CD4-positive, alpha-beta T cell (primary cell): ENCODE results near the gene PTPRM. TPM values are rescaled to one million over a fixed set of nuclear protein-coding genes. Genes with fewer than 3 reads are reported as not detected.

Experiments
- ATAC-seq: fragments of 200-7000 bp; cut with Tn5 transposase; one replicate; pipeline ENCODE4 v1.10.0; 2022; ENCODE audit warnings: mild to moderate bottlenecking; ENCODE audit not compliant: poor library complexity
- CTCF ChIA-PET: fragments of 350-600 bp; sonication (Branson Sonifier 250); formaldehyde crosslinking; loops from one replicate; lab custom pipeline; 2021; ENCODE audit warnings: antibody characterized with exemption, inconsistent platforms; lab: Charles Lee
- POLR2A ChIA-PET: fragments of 350-600 bp; sonication (Branson Sonifier 250); formaldehyde crosslinking; loops from one replicate; lab custom pipeline; 2021; ENCODE audit warnings: antibody characterized with exemption, inconsistent platforms; lab: Charles Lee
- DNase-seq, 14 experiments: peaks; one replicate each; pipeline ENCODE4 v3.0.0-alpha.2; 2013 to 2020; ENCODE audit warnings: mixed read lengths in 2 of 14
- H3K27ac ChIP-seq, 2 donors: one replicate each; pipeline versions ENCODE4 v1.5.1 to v1.7.0; 2013; ENCODE audit warnings: low read length in 2 of 2, low read depth in 1 of 2, mild to moderate bottlenecking in 1 of 2
- H3K27me3 ChIP-seq, 2 experiments: 1 replicate in 1 of 2; 2 replicates in 1 of 2; pipeline versions ENCODE4 v1.6.1 to v1.7.0; 2013; ENCODE audit warnings: low read length in 2 of 2, control low read depth in 1 of 2, mild to moderate bottlenecking in 1 of 2, moderate library complexity in 1 of 2; ENCODE audit not compliant: insufficient read depth in 2 of 2, control insufficient read depth in 1 of 2
- H3K36me3 ChIP-seq: one replicate; pipeline ENCODE4 v1.6.1; 2013; ENCODE audit warnings: low read length, control low read depth; ENCODE audit not compliant: insufficient read depth
- H3K4me1 ChIP-seq: one replicate; pipeline ENCODE4 v1.6.1; 2013; ENCODE audit warnings: low read length, control low read depth; ENCODE audit not compliant: insufficient read depth
- H3K4me3 ChIP-seq: one replicate; pipeline ENCODE4 v1.5.1; 2013; ENCODE audit warnings: mild to moderate bottlenecking, low read length, moderate library complexity
- H3K9me3 ChIP-seq, 2 experiments: 1 replicate in 1 of 2; 2 replicates in 1 of 2; pipeline versions ENCODE4 v1.6.1 to v1.7.0; 2013; ENCODE audit warnings: low read length in 2 of 2, mild to moderate bottlenecking in 2 of 2, control low read depth in 1 of 2, moderate library complexity in 1 of 2; ENCODE audit not compliant: control insufficient read depth in 1 of 2, insufficient read depth in 1 of 2
- H3K27ac Mint-ChIP-seq: one replicate; pipeline ENCODE4 v1.8.0; 2020; ENCODE audit warnings: mixed read lengths
- H3K27me3 Mint-ChIP-seq: one replicate; pipeline ENCODE4 v1.8.0; 2021; ENCODE audit warnings: mixed read lengths
- H3K36me3 Mint-ChIP-seq: one replicate; pipeline ENCODE4 v1.8.0; 2021; ENCODE audit warnings: low read depth, mixed read lengths
- H3K4me1 Mint-ChIP-seq: one replicate; pipeline ENCODE4 v1.8.0; 2021; ENCODE audit warnings: low read depth, mixed read lengths
- H3K4me3 Mint-ChIP-seq: one replicate; pipeline ENCODE4 v1.8.0; 2020; ENCODE audit warnings: mild to moderate bottlenecking, mixed read lengths
- H3K9me3 Mint-ChIP-seq: one replicate; pipeline ENCODE4 v1.8.0; 2020; ENCODE audit warnings: mixed read lengths
- CTCF ChIP-seq: fragments of 200-600 bp; IDR thresholded peaks from one replicate; pipeline ENCODE4 v1.8.0; 2022; ENCODE audit warnings: antibody characterized with exemption, mild to moderate bottlenecking
- intact Hi-C, 2 experiments: fragments of 100-400 bp; cut with DNase I in 1 of 2; cut with micrococcal nuclease in 1 of 2; formaldehyde crosslinking; loops; one replicate each; pipeline versions ENCODE4 v1.15.1 to v1.9.0; 2023 to 2025; cut with DNase I, micrococcal nuclease
- total RNA-seq, 174 experiments: library from RNA in 2 of 174; stranded (reverse) in 2 of 174; gene quantifications; one replicate each; pipeline ENCODE4 v1.2.3 and lab custom pipeline; 2021 to 2026

PTPRM gene
- total RNA-seq, 2 experiments from 2014 or later, result 21.7 to 21.9 TPM

DNA sequence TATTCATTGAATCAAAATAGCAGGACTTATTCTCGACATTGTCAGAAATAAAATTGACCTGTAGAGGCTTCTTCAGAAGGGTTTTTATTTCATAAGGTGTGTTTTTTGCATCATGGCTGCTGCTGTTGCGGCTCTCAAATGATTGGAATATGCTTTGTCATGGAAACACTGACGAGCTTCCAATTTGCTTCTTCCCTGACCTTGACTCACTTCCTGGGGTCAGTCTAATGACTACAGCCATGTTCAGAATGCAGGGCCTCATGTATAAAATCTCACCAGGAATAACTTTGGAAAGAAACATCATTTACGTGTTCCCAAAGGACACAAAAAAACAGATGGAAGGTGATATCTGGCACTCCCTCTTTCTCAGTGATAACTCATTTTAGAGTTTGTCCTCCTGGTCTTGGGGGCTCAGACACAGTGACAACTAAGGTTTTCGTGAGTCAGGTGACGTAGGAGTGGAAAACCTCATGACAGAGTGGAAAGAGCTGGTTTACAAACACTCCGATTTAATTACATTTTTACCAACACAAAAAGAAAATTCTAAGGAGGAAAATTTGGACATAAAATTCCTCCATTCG, 575.1 kb downstream of the PTPRM start:
- Mint-ChIP-seq H3K27me3 (no peaks in the 10 kb centered on the region), H3K9me3 (no peaks in the 10 kb centered on the region), H3K27ac (no peak overlapping the region), H3K4me1 (no peaks in the 10 kb centered on the region), H3K36me3 (peaks cover 12% of the 10 kb centered on the region), H3K4me3 (no peak overlapping the region)
- ChIA-PET CTCF (no interaction called here), POLR2A (no interaction called here)
- DNase-seq (no peak), ATAC-seq (no peak)
- no peak for TF ChIP-seq CTCF
- intact Hi-C loops, result no loop called here
- no peak overlapping the region for H3K27ac ChIP-seq
- no peak overlapping the region for H3K4me3 ChIP-seq
- H3K4me1 ChIP-seq, result no peaks in the 10 kb centered on the region
- H3K9me3 ChIP-seq, result peaks cover 0 to 8% of the 10 kb centered on the region in 2 experiments
- no peaks in the 10 kb centered on the region for H3K27me3 ChIP-seq
- H3K36me3 ChIP-seq, result no peaks in the 10 kb centered on the region

DNA sequence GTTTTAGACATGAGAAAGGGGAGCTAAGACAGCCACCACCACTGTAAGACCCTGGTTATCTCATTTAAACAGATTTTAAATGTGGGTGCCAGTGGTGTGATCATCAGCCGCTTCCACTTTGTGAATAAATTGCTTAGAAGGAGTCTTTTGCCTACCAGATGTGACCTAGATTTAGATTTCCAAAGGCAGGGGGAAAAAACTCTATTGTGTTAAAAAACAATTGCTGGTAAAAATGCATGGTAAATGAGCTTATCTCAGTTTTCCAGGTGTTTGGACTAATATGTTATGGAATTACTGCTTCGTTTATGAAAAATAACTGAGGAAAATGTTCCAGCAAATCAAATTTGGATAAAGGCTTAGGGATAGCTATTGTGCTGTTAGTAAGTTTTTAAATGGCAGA, 575.8 kb downstream of the PTPRM start:
- no peak for DNase-seq
- no peaks in the 10 kb centered on the region for H3K27me3 Mint-ChIP-seq
- H3K27me3 ChIP-seq, result no peaks in the 10 kb centered on the region
- no peak overlapping the region for H3K4me3 ChIP-seq
- ChIA-PET CTCF (no interaction called here), POLR2A (no interaction called here)
- no peaks in the 10 kb centered on the region for H3K4me1 ChIP-seq
- H3K9me3 ChIP-seq, result peaks cover 0 to 8% of the 10 kb centered on the region in 2 experiments
- H3K27ac ChIP-seq, result no peak overlapping the region
- H3K36me3 Mint-ChIP-seq, result peaks cover 12% of the 10 kb centered on the region
- no peak for TF ChIP-seq CTCF
- no peaks in the 10 kb centered on the region for H3K9me3 Mint-ChIP-seq
- H3K4me3 Mint-ChIP-seq, result no peak overlapping the region
- no peaks in the 10 kb centered on the region for H3K4me1 Mint-ChIP-seq
- intact Hi-C loops, result no loop called here
- no peak for ATAC-seq
- no peaks in the 10 kb centered on the region for H3K36me3 ChIP-seq
- no peak overlapping the region for H3K27ac Mint-ChIP-seq

GRCh38 chr18:8151181-8151580, 584.1 kb downstream of the PTPRM start:
- no peaks in the 10 kb centered on the region for H3K36me3 Mint-ChIP-seq
- intact Hi-C loops, result no loop called here
- Histone ChIP-seq H3K9me3 (peaks cover 0 to 11% of the 10 kb centered on the region in 2 experiments), H3K27ac (no peak overlapping the region), H3K36me3 (no peaks in the 10 kb centered on the region), H3K27me3 (no peaks in the 10 kb centered on the region), H3K4me1 (no peaks in the 10 kb centered on the region), H3K4me3 (no peak overlapping the region)
- no peak for DNase-seq
- no peak for TF ChIP-seq CTCF
- H3K4me1 Mint-ChIP-seq, result no peaks in the 10 kb centered on the region
- H3K27ac Mint-ChIP-seq, result no peak overlapping the region
- no peak for ATAC-seq
- POLR2A ChIA-PET, result no interaction called here
- CTCF ChIA-PET, result no interaction called here
- no peaks in the 10 kb centered on the region for H3K27me3 Mint-ChIP-seq
- no peak overlapping the region for H3K4me3 Mint-ChIP-seq
- H3K9me3 Mint-ChIP-seq, result no peaks in the 10 kb centered on the region
